A549 (cell line): ENCODE data around the gene TP53I11.

Source experiments
- CTCF ChIP-seq: fragments of >200 bp; sonication (Bioruptor Twin); formaldehyde crosslinking; IDR thresholded peaks from 3 replicates; pipeline ENCODE4 v1.5.1; 2016
- RAD21 ChIP-seq, 2 experiments: fragments of >200 bp in 1 of 2; sonication (Bioruptor Twin) in 1 of 2; formaldehyde crosslinking in 1 of 2; IDR thresholded peaks in 1 of 2; conservative IDR thresholded peaks in 1 of 2; 2 replicates in 1 of 2; 3 replicates in 1 of 2; pipeline ENCODE4 v1.6.1; 2012 to 2018; ENCODE audit warnings: inconsistent platforms in 1 of 2

- TF ChIP-seq RAD21 (conservative IDR thresholded peaks at IDR 0.05 in 1 of 2, IDR thresholded peaks at IDR 0.05 in 1 of 2) (no peak), CTCF (no peak)
Measured at GRCh38 chr11:44928816-44929215, 21.9 kb downstream of the TP53I11 start.
